OCI-LY7 (cell line): Measurements from ENCODE around the gene FOXE1.

Source experiments
- EZH2phosphoT487 ChIP-seq: fragments of 200-600 bp; sonication (generic); IDR thresholded peaks from 2 replicates; pipeline ENCODE4 v1.6.1; 2018; ENCODE audit warnings: low read depth, borderline replicate concordance, mild to moderate bottlenecking, mixed run types, antibody characterized with exemption, low read length, moderate library complexity, mixed read lengths
- TF ChIP-seq, protein P1 (sequence below): fragments of 200-600 bp; sonication (generic); conservative IDR thresholded peaks from 2 replicates; pipeline ENCODE4 v1.5.1; 2014; ENCODE audit warnings: mild to moderate bottlenecking, antibody characterized with exemption, low read length, moderate library complexity, mixed read lengths

GRCh38 chr9:97850746-97851445, 2.1 kb upstream of the FOXE1 start:
- TF ChIP-seq, protein P1, sequence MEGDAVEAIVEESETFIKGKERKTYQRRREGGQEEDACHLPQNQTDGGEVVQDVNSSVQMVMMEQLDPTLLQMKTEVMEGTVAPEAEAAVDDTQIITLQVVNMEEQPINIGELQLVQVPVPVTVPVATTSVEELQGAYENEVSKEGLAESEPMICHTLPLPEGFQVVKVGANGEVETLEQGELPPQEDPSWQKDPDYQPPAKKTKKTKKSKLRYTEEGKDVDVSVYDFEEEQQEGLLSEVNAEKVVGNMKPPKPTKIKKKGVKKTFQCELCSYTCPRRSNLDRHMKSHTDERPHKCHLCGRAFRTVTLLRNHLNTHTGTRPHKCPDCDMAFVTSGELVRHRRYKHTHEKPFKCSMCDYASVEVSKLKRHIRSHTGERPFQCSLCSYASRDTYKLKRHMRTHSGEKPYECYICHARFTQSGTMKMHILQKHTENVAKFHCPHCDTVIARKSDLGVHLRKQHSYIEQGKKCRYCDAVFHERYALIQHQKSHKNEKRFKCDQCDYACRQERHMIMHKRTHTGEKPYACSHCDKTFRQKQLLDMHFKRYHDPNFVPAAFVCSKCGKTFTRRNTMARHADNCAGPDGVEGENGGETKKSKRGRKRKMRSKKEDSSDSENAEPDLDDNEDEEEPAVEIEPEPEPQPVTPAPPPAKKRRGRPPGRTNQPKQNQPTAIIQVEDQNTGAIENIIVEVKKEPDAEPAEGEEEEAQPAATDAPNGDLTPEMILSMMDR, result no peak
- TF ChIP-seq EZH2phosphoT487, result no peak
